Psoas muscle (tissue), 8 donors: ENCODE measurements around the gene BPIFA2. TPM values are rescaled to one million over a fixed set of nuclear protein-coding genes. Genes with fewer than 3 reads are reported as not detected.

Experiments used
- ATAC-seq, 4 donors: fragments of 200-7000 bp; cut with Tn5 transposase; one replicate each; pipeline ENCODE4 v1.9.1; 2020; ENCODE audit warnings: moderate library complexity in 3 of 4, mild to moderate bottlenecking in 2 of 4
- DNase-seq, 2 donors: peaks; one replicate each; pipeline ENCODE4 v3.0.0-alpha.2; 2020
- H3K27ac ChIP-seq: fragments of 200-600 bp; one replicate; pipeline ENCODE4 v1.8.0; 2022
- H3K27me3 ChIP-seq, 3 donors: fragments of 200-600 bp in 1 of 3; one replicate each; pipeline versions ENCODE4 v1.6.1 to v1.8.0; 2013 to 2022; ENCODE audit warnings: low read length in 2 of 3, mild to moderate bottlenecking in 2 of 3, moderate library complexity in 1 of 3; ENCODE audit not compliant: insufficient read depth in 3 of 3
- H3K36me3 ChIP-seq, 2 donors: fragments of 200-600 bp in 1 of 2; one replicate each; pipeline versions ENCODE4 v1.6.1 to v1.8.0; 2013 to 2022; ENCODE audit warnings: low read depth in 1 of 2, mild to moderate bottlenecking in 1 of 2, moderate library complexity in 1 of 2; ENCODE audit not compliant: insufficient read depth in 1 of 2
- H3K4me1 ChIP-seq: fragments of 200-600 bp; one replicate; pipeline ENCODE4 v1.8.0; 2022
- H3K4me3 ChIP-seq: fragments of 200-600 bp; one replicate; pipeline ENCODE4 v1.8.0; 2022; ENCODE audit warnings: mild to moderate bottlenecking
- H3K9me3 ChIP-seq: fragments of 200-600 bp; one replicate; pipeline ENCODE4 v1.8.0; 2022
- CTCF ChIP-seq: fragments of 200-600 bp; IDR thresholded peaks from one replicate; pipeline ENCODE4 v1.8.0; 2022; ENCODE audit warnings: antibody characterized with exemption
- WGBS, 3 donors: extraction: QIAGEN DNeasy Blood & Tissue Kit; methylation state at CpG; one replicate each; pipeline versions ENCODE4 v1.1.6 to v1.1.7; 2013; 5-methylcytosine and 5-hydroxymethylcytosine counted together
- intact Hi-C, 2 donors: fragments of 100-400 bp; cut with DNase I; formaldehyde crosslinking; loops; one replicate each; pipeline versions ENCODE4 v1.11.0 to v1.14.2; 2022
- polyA plus RNA-seq, 3 donors: library from polyadenylated mRNA; stranded (reverse); fragments of 200-250 nt; gene quantifications; one replicate each; pipeline ENCODE4 v1.2.3, GENCODE V29; 2013
- total RNA-seq, 4 donors: library from RNA; stranded (reverse); fragmentation: NEBNext Ultra II Directional in 2 of 4; extraction: Animal tissue kit (Norgen Biotek cat#: 25700) in 2 of 4; gene quantifications; one replicate each; pipeline versions ENCODE4 v1.2.1 to v1.2.4, GENCODE V29; 2021 to 2023
- donor health status: healthy with polysubstance abuse.
- donor health status: DM: no; HTN: no; CAD: no; lungs with moderate emphysema.
- donor health status: Bipolar disorder and iron deficiency.
- donor health status: healthy.
- donor health status: DM: yes; HTN: yes; CAD: no.
- donor health status: DM: no; HTN: no; CAD: no.
- donor health status: DM: no; HTN: no; CAD: no.
- donor health status: DM: yes; HTN: yes; CAD: no.

Gene BPIFA2
- total and polyA plus RNA-seq, 7 donors: not detected

- Histone ChIP-seq H3K27ac (no peak overlapping the region), H3K27me3 (peaks cover 0 to 1% (median 0%) of the 10 kb centered on the region in 3 donors), H3K4me1 (no peaks in the 10 kb centered on the region), H3K36me3 (no peaks in the 10 kb centered on the region), H3K4me3 (no peak overlapping the region), H3K9me3 (no peaks in the 10 kb centered on the region)
- no peak for DNase-seq
- WGBS, 3 donors: 55 to 61% (median 58%) methylated on average over 5 of the region's 5 CpGs
- intact Hi-C loops: loop anchor here in 1 of 2 donors (10.0 kb wide), 1 partner anchor 58 kb away; no protein-coding TSS in a partner anchor
- no peak for TF ChIP-seq CTCF
- ATAC-seq: no peak
Observed at GRCh38 chr20:33162753-33163152, 5.2 kb upstream of the BPIFA2 start.

- ATAC-seq (no peak), DNase-seq (no peak)
- intact Hi-C loops: loop anchor here in 1 of 2 donors (10.0 kb wide), 1 partner anchor 59 kb away; no protein-coding TSS in a partner anchor
- peaks cover 0 to 3% (median 0%) of the 10 kb centered on the region in 3 donors for H3K27me3 ChIP-seq
- TF ChIP-seq CTCF: no peak
- 73 to 82% (median 81%) methylated on average over 8 of the region's 8 CpGs for WGBS, 3 donors
- H3K9me3 ChIP-seq: peaks cover 6% of the 10 kb centered on the region
- H3K36me3 ChIP-seq: no peaks in the 10 kb centered on the region
- H3K27ac ChIP-seq: no peak overlapping the region
- H3K4me3 ChIP-seq: no peak overlapping the region
- no peaks in the 10 kb centered on the region for H3K4me1 ChIP-seq
Observed at GRCh38 chr20:33163856-33164762, 3.9 kb upstream of the BPIFA2 start.

- peaks cover 12% of the 10 kb centered on the region for H3K9me3 ChIP-seq
- H3K27me3 ChIP-seq: peaks cover 0 to 3% (median 0%) of the 10 kb centered on the region in 3 donors
- H3K27ac ChIP-seq: no peak overlapping the region
- 68 to 72% (median 69%) methylated on average over 6 of the region's 6 CpGs for WGBS, 3 donors
- H3K4me1 ChIP-seq: no peaks in the 10 kb centered on the region
- intact Hi-C loops: loop anchor here in 1 of 2 donors (10.0 kb wide), 1 partner anchor 60 kb away; no protein-coding TSS in a partner anchor
- DNase-seq (no peak), ATAC-seq (no peak)
- no peak overlapping the region for H3K4me3 ChIP-seq
- no peak for TF ChIP-seq CTCF
- no peaks in the 10 kb centered on the region for H3K36me3 ChIP-seq
Observed at GRCh38 chr20:33164763-33165095, 3.2 kb upstream of the BPIFA2 start.

GRCh38 chr20:33165416-33166055, 2.4 kb upstream of the BPIFA2 start:
- intact Hi-C loops: loop anchor here in 1 of 2 donors (10.0 kb wide), 1 partner anchor 61 kb away; no protein-coding TSS in a partner anchor
- peak in 1 of 4 donors; percentile 51 for ATAC-seq
- no peak for TF ChIP-seq CTCF
- no peaks in the 10 kb centered on the region for H3K4me1 ChIP-seq
- WGBS, 3 donors: 58 to 64% (median 60%) methylated on average over 8 of the region's 8 CpGs
- H3K27ac ChIP-seq: no peak overlapping the region
- H3K36me3 ChIP-seq: no peaks in the 10 kb centered on the region
- H3K9me3 ChIP-seq: peaks cover 17% of the 10 kb centered on the region
- no peak overlapping the region for H3K4me3 ChIP-seq
- H3K27me3 ChIP-seq: peaks cover 0 to 3% (median 0%) of the 10 kb centered on the region in 3 donors
- no peak for DNase-seq
